ENCODE measurements around the gene GTPBP8. TPM values are rescaled to one million over a fixed set of nuclear protein-coding genes. Genes with fewer than 3 reads are reported as not detected.

GTPBP8 gene
- total RNA-seq, 1 donor from 2014 or later: 25.7 TPM

DNA sequence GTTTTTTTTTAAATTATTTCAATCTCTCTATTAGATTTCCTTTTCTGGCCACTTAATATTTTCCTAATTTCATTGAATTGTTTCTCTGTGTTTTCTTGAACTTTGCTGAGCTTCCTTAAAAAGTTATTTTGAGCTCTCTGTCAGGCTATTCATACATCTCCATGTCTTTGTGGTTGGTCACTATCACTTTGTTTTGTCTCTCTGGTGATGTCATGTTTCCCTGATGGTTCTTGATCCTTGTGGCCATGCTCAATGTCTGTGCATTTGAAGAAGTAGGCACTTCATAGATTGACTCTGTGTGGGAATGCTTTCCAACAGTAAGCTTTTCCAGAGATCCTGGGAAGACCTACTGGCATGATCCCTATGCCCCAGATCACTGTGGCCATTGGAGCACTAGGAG lies 34.4 kb upstream of the GTPBP8 start:
- Histone ChIP-seq H3K4me3 (ENCODE audit: insufficient read depth, low read depth, low read length) (no peak overlapping the region), H3K9me3 (ENCODE audit: insufficient read depth, low read depth, low read length) (peaks cover 3% of the 10 kb centered on the region), H3K4me1 (ENCODE audit: insufficient read depth, low read length) (no peaks in the 10 kb centered on the region), H3K9ac (ENCODE audit: low read length) (no peak overlapping the region), H2AFZ (ENCODE audit: low read depth, low read length) (no peak overlapping the region), H3K36me3 (ENCODE audit: insufficient read depth, low read length) (no peaks in the 10 kb centered on the region), H4K20me1 (ENCODE audit: insufficient read depth, low read length) (no peaks in the 10 kb centered on the region), H3K4me2 (ENCODE audit: low read length) (no peak overlapping the region), H3K79me2 (ENCODE audit: insufficient read depth, low read length) (no peaks in the 10 kb centered on the region), H3K27ac (ENCODE audit: low read depth, low read length) (no peak overlapping the region), H3K27me3 (ENCODE audit: insufficient read depth, low read length) (no peaks in the 10 kb centered on the region)
- no peaks in the 10 kb centered on the region for H3K36me3 Mint-ChIP-seq (ENCODE audit: low read depth, unreplicated experiment)
- TF ChIP-seq, protein P1, sequence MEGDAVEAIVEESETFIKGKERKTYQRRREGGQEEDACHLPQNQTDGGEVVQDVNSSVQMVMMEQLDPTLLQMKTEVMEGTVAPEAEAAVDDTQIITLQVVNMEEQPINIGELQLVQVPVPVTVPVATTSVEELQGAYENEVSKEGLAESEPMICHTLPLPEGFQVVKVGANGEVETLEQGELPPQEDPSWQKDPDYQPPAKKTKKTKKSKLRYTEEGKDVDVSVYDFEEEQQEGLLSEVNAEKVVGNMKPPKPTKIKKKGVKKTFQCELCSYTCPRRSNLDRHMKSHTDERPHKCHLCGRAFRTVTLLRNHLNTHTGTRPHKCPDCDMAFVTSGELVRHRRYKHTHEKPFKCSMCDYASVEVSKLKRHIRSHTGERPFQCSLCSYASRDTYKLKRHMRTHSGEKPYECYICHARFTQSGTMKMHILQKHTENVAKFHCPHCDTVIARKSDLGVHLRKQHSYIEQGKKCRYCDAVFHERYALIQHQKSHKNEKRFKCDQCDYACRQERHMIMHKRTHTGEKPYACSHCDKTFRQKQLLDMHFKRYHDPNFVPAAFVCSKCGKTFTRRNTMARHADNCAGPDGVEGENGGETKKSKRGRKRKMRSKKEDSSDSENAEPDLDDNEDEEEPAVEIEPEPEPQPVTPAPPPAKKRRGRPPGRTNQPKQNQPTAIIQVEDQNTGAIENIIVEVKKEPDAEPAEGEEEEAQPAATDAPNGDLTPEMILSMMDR (IDR thresholded peaks at IDR 0.05; ENCODE audit: insufficient read depth, low read depth, low read length): no peak
- no peak for TF ChIP-seq EZH2 (IDR thresholded peaks at IDR 0.05; ENCODE audit: insufficient read depth, low read length)
- no peak for DNase-seq (ENCODE audit: low read depth)
- H3K4me1 Mint-ChIP-seq (ENCODE audit: low read depth, unreplicated experiment): peaks cover 7% of the 10 kb centered on the region
- H3K9me3 Mint-ChIP-seq (ENCODE audit: unreplicated experiment): no peaks in the 10 kb centered on the region
- no peak overlapping the region for H3K27ac Mint-ChIP-seq (ENCODE audit: unreplicated experiment)
- no peak for FAIRE-seq
- H3K27me3 Mint-ChIP-seq (ENCODE audit: low read depth, unreplicated experiment): no peaks in the 10 kb centered on the region
- no peak overlapping the region for H3K4me3 Mint-ChIP-seq (ENCODE audit: unreplicated experiment)

DNA sequence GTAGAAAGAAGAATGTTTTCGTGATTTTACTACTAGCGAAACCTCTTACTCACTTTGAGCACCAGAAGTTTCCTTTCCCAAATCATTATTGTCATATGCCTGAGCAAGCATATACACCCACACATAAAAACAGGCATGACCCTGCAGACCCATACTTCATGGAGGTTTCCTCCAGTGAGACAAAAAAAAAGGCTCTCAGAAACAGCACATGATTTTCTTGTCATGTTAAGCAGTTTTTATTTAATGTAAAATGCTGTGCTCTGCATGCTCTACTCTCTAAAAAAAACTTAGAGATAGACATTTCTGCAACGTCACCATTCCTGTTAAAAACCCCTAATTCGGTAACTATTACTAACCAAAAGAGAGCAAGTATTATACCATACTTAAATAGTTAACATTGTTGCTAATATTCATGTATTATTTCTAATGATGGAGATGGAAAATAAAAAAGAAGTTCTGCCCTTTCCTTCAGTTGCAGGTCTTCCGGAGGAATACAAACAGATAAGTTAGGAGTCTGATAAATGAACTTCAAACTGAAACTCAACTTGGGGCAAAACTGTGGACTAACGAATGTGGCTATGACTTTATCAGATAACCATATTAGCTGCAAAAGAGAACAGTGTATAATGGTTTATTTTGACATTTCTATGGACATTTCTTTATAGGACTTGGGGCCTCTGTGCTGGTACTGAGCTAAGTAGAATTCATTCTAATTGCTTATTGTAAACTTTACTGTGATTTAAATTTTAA lies 31.8 kb upstream of the GTPBP8 start:
- H3K36me3 Mint-ChIP-seq (ENCODE audit: low read depth, unreplicated experiment): no peaks in the 10 kb centered on the region
- peaks cover 7% of the 10 kb centered on the region for H3K9me3 Mint-ChIP-seq (ENCODE audit: unreplicated experiment)
- Histone ChIP-seq H3K9ac (ENCODE audit: low read length) (no peak overlapping the region), H3K4me2 (ENCODE audit: low read length) (no peak overlapping the region), H3K36me3 (ENCODE audit: insufficient read depth, low read length) (no peaks in the 10 kb centered on the region), H4K20me1 (ENCODE audit: insufficient read depth, low read length) (no peaks in the 10 kb centered on the region), H2AFZ (ENCODE audit: low read depth, low read length) (no peak overlapping the region), H3K79me2 (ENCODE audit: insufficient read depth, low read length) (no peaks in the 10 kb centered on the region), H3K27me3 (ENCODE audit: insufficient read depth, low read length) (no peaks in the 10 kb centered on the region), H3K27ac (ENCODE audit: low read depth, low read length) (no peak overlapping the region), H3K9me3 (ENCODE audit: insufficient read depth, low read depth, low read length) (peaks cover 3% of the 10 kb centered on the region), H3K4me1 (ENCODE audit: insufficient read depth, low read length) (no peaks in the 10 kb centered on the region), H3K4me3 (ENCODE audit: insufficient read depth, low read depth, low read length) (no peak overlapping the region)
- TF ChIP-seq, protein P1 (IDR thresholded peaks at IDR 0.05; ENCODE audit: insufficient read depth, low read depth, low read length): no peak
- TF ChIP-seq EZH2 (IDR thresholded peaks at IDR 0.05; ENCODE audit: insufficient read depth, low read length): no peak
- no peak overlapping the region for H3K4me3 Mint-ChIP-seq (ENCODE audit: unreplicated experiment)
- DNase-seq (ENCODE audit: low read depth) (no peak), FAIRE-seq (no peak)
- H3K27me3 Mint-ChIP-seq (ENCODE audit: low read depth, unreplicated experiment): no peaks in the 10 kb centered on the region
- H3K27ac Mint-ChIP-seq (ENCODE audit: unreplicated experiment): no peak overlapping the region
- H3K4me1 Mint-ChIP-seq (ENCODE audit: low read depth, unreplicated experiment): peaks cover 7% of the 10 kb centered on the region

DNA sequence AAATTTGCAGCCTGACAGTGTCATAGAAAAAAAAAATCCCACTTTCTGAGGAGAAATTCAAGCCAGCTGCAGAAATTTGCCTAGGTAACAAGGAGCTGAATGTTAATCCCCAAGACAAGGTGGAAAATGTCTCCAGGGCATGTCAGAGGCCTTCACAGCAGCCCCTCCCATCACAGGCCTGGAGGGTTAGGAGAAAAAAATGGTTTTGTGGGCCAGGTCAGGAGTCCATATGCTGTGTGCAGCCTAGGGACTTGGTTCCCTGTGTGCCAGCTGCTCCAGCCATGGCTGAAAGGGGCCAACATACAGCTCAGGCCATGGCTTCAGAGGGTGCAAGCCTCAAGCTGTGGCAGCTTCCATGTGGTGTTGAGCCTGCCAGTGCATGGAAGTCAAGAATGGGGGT lies 27.1 kb upstream of the GTPBP8 start:
- no peak overlapping the region for H2AFZ ChIP-seq (ENCODE audit: low read depth, low read length)
- H3K27me3 ChIP-seq (ENCODE audit: insufficient read depth, low read length): no peaks in the 10 kb centered on the region
- no peak overlapping the region for H3K9ac ChIP-seq (ENCODE audit: low read length)
- DNase-seq (ENCODE audit: low read depth): no peak
- H4K20me1 ChIP-seq (ENCODE audit: insufficient read depth, low read length): no peaks in the 10 kb centered on the region
- no peak for FAIRE-seq
- no peak overlapping the region for H3K4me3 ChIP-seq (ENCODE audit: insufficient read depth, low read depth, low read length)
- H3K27ac ChIP-seq (ENCODE audit: low read depth, low read length): no peak overlapping the region
- no peaks in the 10 kb centered on the region for H3K36me3 ChIP-seq (ENCODE audit: insufficient read depth, low read length)
- no peaks in the 10 kb centered on the region for H3K79me2 ChIP-seq (ENCODE audit: insufficient read depth, low read length)
- Mint-ChIP-seq H3K36me3 (ENCODE audit: low read depth, unreplicated experiment) (peaks cover 3% of the 10 kb centered on the region), H3K4me1 (ENCODE audit: low read depth, unreplicated experiment) (peaks cover 2% of the 10 kb centered on the region), H3K27me3 (ENCODE audit: low read depth, unreplicated experiment) (peaks cover 3% of the 10 kb centered on the region), H3K4me3 (ENCODE audit: unreplicated experiment) (no peak overlapping the region), H3K27ac (ENCODE audit: unreplicated experiment) (no peak overlapping the region), H3K9me3 (ENCODE audit: unreplicated experiment) (peaks cover 15% of the 10 kb centered on the region)
- H3K9me3 ChIP-seq (ENCODE audit: insufficient read depth, low read depth, low read length): no peaks in the 10 kb centered on the region
- TF ChIP-seq, protein P1 (IDR thresholded peaks at IDR 0.05; ENCODE audit: insufficient read depth, low read depth, low read length): no peak
- no peak for TF ChIP-seq EZH2 (IDR thresholded peaks at IDR 0.05; ENCODE audit: insufficient read depth, low read length)
- no peaks in the 10 kb centered on the region for H3K4me1 ChIP-seq (ENCODE audit: insufficient read depth, low read length)
- H3K4me2 ChIP-seq (ENCODE audit: low read length): no peak overlapping the region

Measured in astrocyte (in vitro differentiated cells and primary cell).